HEK293T (cell line): Measurements from ENCODE around the gene CCNJ.

Experiments used
- BHLHE40 ChIP-seq: fragments of 450-650 bp; IDR thresholded peaks from 2 replicates; pipeline ENCODE4 v1.6.1; 2016; ENCODE audit warnings: mild to moderate bottlenecking, moderate library complexity, borderline replicate concordance
- CTBP1 ChIP-seq: fragments of 450-650 bp; IDR thresholded peaks from 2 replicates; pipeline ENCODE4 v1.6.1; 2016; ENCODE audit warnings: borderline replicate concordance
- FOXA1 ChIP-seq: fragments of 450-650 bp; IDR thresholded peaks from 2 replicates; pipeline ENCODE4 v1.6.1; 2016; ENCODE audit warnings: mild to moderate bottlenecking
- FOXK2 ChIP-seq: fragments of 450-650 bp; IDR thresholded peaks from 2 replicates; pipeline ENCODE4 v1.6.1; 2016; ENCODE audit warnings: mild to moderate bottlenecking
- HDGF ChIP-seq: fragments of 450-650 bp; IDR thresholded peaks from 2 replicates; pipeline ENCODE4 v1.6.1; 2017; ENCODE audit warnings: antibody characterized with exemption, borderline replicate concordance
- L3MBTL2 ChIP-seq: fragments of 450-650 bp; conservative IDR thresholded peaks from 2 replicates; pipeline ENCODE4 v1.6.1; 2016; ENCODE audit warnings: mild to moderate bottlenecking
- NFRKB ChIP-seq: fragments of 450-650 bp; IDR thresholded peaks from 2 replicates; pipeline ENCODE4 v1.6.1; 2016; ENCODE audit warnings: mild to moderate bottlenecking, moderate library complexity
- PKNOX1 ChIP-seq: fragments of 450-650 bp; IDR thresholded peaks from 2 replicates; pipeline ENCODE4 v1.6.1; 2016
- SP1 ChIP-seq: fragments of 450-650 bp; IDR thresholded peaks from 2 replicates; pipeline ENCODE4 v1.6.1; 2017
- ZNF384 ChIP-seq: fragments of 450-650 bp; IDR thresholded peaks from 2 replicates; pipeline ENCODE4 v1.6.1; 2016

DNA sequence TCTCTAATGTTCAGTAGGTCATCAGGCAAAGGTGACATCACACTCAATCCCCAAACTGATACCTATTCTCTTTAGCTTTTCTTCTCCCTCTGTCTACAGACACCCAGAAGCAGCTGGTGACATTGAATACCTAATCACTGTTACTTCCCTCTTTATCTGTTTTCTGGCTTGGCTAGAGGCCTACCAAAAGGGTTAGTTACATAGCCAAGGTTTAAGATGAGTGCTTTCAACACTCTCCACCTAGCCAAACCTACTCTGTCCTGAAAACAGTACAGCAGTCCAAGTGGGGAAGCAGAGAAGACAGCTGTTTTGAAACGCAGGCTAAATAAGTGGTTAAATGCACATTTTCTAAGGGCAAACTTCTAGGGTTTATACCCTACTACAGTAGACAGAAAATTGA is 39.4 kb downstream of the CCNJ start:
- TF ChIP-seq PKNOX1, result no peak
- no peak for TF ChIP-seq CTBP1
- no peak for TF ChIP-seq FOXA1
- TF ChIP-seq BHLHE40, result no peak
- no peak for TF ChIP-seq NFRKB
- no peak for TF ChIP-seq SP1
- TF ChIP-seq HDGF, result no peak
- no peak for TF ChIP-seq L3MBTL2
- TF ChIP-seq FOXK2, result no peak
- TF ChIP-seq ZNF384, result no peak
